Measurements from ENCODE around the gene DAW1. TPM values are rescaled to one million over a fixed set of nuclear protein-coding genes. Genes with fewer than 3 reads are reported as not detected.

DAW1 gene
- total and polyA plus RNA-seq, 10 of the 15 experiments (the other 5 are each of a cell fraction or from before 2014, with no cell fraction given), result 0.04 TPM; not detected in 9

- TF ChIP-seq, protein P1, sequence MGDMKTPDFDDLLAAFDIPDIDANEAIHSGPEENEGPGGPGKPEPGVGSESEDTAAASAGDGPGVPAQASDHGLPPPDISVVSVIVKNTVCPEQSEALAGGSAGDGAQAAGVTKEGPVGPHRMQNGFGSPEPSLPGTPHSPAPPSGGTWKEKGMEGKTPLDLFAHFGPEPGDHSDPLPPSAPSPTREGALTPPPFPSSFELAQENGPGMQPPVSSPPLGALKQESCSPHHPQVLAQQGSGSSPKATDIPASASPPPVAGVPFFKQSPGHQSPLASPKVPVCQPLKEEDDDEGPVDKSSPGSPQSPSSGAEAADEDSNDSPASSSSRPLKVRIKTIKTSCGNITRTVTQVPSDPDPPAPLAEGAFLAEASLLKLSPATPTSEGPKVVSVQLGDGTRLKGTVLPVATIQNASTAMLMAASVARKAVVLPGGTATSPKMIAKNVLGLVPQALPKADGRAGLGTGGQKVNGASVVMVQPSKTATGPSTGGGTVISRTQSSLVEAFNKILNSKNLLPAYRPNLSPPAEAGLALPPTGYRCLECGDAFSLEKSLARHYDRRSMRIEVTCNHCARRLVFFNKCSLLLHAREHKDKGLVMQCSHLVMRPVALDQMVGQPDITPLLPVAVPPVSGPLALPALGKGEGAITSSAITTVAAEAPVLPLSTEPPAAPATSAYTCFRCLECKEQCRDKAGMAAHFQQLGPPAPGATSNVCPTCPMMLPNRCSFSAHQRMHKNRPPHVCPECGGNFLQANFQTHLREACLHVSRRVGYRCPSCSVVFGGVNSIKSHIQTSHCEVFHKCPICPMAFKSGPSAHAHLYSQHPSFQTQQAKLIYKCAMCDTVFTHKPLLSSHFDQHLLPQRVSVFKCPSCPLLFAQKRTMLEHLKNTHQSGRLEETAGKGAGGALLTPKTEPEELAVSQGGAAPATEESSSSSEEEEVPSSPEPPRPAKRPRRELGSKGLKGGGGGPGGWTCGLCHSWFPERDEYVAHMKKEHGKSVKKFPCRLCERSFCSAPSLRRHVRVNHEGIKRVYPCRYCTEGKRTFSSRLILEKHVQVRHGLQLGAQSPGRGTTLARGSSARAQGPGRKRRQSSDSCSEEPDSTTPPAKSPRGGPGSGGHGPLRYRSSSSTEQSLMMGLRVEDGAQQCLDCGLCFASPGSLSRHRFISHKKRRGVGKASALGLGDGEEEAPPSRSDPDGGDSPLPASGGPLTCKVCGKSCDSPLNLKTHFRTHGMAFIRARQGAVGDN (IDR thresholded peaks at IDR 0.05), result no peak
- no peak for TF ChIP-seq YBX1 (IDR thresholded peaks at IDR 0.05)
- TF ChIP-seq ZNF207 (IDR thresholded peaks at IDR 0.05; ENCODE audit: borderline replicate concordance), result no peak
- TF ChIP-seq BACH1 (IDR thresholded peaks at IDR 0.05; ENCODE audit: borderline replicate concordance), result no peak
- TF ChIP-seq POLR2AphosphoS2 (IDR thresholded peaks at IDR 0.05; ENCODE audit: low read depth, low read length), result no peak
Observed at GRCh38 chr2:227822416-227823003, 48.9 kb upstream of the DAW1 start (continued).

GRCh38 chr2:227823922-227824321 lies 47.5 kb upstream of the DAW1 start:
- WGBS (ENCODE audit: insufficient coverage, insufficient replicate concordance, low lambda C conversion rate, missing lambda C conversion rate), result 26% methylated on average over 2 of the region's 2 CpGs
- TF ChIP-seq NBN (IDR thresholded peaks at IDR 0.05) (no peak), IKZF2 (IDR thresholded peaks at IDR 0.05) (no peak), SMC3 (IDR thresholded peaks at IDR 0.05; ENCODE audit: borderline replicate concordance, low read length) (no peak), SKIL (IDR thresholded peaks at IDR 0.05; ENCODE audit: low read depth, poor library complexity, severe bottlenecking) (no peak), NR2F1 (conservative IDR thresholded peaks at IDR 0.05) (no peak), GABPA (IDR thresholded peaks at IDR 0.05; ENCODE audit: low read depth) (no peak), BRCA1 (IDR thresholded peaks at IDR 0.05; ENCODE audit: low read depth, low read length) (no peak), NRF1 (conservative IDR thresholded peaks at IDR 0.05; ENCODE audit: low read depth, low read length) (no peak)
- TF ChIP-seq, protein P2, sequence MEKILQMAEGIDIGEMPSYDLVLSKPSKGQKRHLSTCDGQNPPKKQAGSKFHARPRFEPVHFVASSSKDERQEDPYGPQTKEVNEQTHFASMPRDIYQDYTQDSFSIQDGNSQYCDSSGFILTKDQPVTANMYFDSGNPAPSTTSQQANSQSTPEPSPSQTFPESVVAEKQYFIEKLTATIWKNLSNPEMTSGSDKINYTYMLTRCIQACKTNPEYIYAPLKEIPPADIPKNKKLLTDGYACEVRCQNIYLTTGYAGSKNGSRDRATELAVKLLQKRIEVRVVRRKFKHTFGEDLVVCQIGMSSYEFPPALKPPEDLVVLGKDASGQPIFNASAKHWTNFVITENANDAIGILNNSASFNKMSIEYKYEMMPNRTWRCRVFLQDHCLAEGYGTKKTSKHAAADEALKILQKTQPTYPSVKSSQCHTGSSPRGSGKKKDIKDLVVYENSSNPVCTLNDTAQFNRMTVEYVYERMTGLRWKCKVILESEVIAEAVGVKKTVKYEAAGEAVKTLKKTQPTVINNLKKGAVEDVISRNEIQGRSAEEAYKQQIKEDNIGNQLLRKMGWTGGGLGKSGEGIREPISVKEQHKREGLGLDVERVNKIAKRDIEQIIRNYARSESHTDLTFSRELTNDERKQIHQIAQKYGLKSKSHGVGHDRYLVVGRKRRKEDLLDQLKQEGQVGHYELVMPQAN (conservative IDR thresholded peaks at IDR 0.05), result no peak

More at GRCh38 chr2:227823922-227824321, 47.5 kb upstream of the DAW1 start:
- no peak for ATAC-seq
- intact Hi-C loops (cut with micrococcal nuclease; ENCODE audit: unreplicated experiment), result no loop called here
- no TSS peak for BruUV-seq (replicated peaks)
- SMC1A ChIA-PET (ENCODE audit: uncharacterized antibody, unreplicated experiment), result no interaction called here
- Histone ChIP-seq H2AFZ (ENCODE audit: control insufficient read depth, low read depth, low read length) (no peak overlapping the region), H3K9ac (ENCODE audit: control insufficient read depth, insufficient read depth, low read length) (no peak overlapping the region), H3K27ac (ENCODE audit: control insufficient read depth, insufficient read depth) (no peak overlapping the region), H3K4me3 (no peak overlapping the region), H3K9me3 (replicated peaks; ENCODE audit: control insufficient read depth, insufficient read depth, low read length) (no peaks in the 10 kb centered on the region), H3K36me3 (ENCODE audit: control insufficient read depth in 2 of 2, insufficient read depth in 2 of 2, low read length in 1 of 2) (no peaks in the 10 kb centered on the region), H3K79me2 (ENCODE audit: control insufficient read depth, insufficient read depth, low read length) (no peaks in the 10 kb centered on the region), H3K4me1 (ENCODE audit: control insufficient read depth, insufficient read depth, low read length) (no peaks in the 10 kb centered on the region), H3K4me2 (ENCODE audit: control insufficient read depth, insufficient read depth) (no peak overlapping the region), H4K20me1 (ENCODE audit: control insufficient read depth, insufficient read depth) (no peaks in the 10 kb centered on the region), H3K27me3 (replicated peaks in 1 of 2; ENCODE audit: control insufficient read depth in 2 of 2, insufficient read depth in 2 of 2, low read length in 1 of 2) (no peaks in the 10 kb centered on the region)
- RAD21 ChIA-PET (ENCODE audit: unreplicated experiment), result interaction anchor here (0.9 kb wide), 1 partner anchor 12 kb away, joined by 3 read pairs; no protein-coding TSS in a partner anchor
- FAIRE-seq, result no peak
- in situ Hi-C loops (cut with MboI), result no loop called here
- POLR2A ChIA-PET, result interaction anchor here (1.3 kb wide), 1 partner anchor 30 kb away, joined by 3 read pairs; no protein-coding TSS in a partner anchor
- CTCF ChIA-PET, result no interaction called here
- no peak for DNase-seq (ENCODE audit: low read depth, low spot score)

All from GM12878 (cell line).